Type B pancreatic cell (in vitro differentiated cells): ENCODE data around the gene XIRP2. TPM values are rescaled to one million over a fixed set of nuclear protein-coding genes. Genes with fewer than 3 reads are reported as not detected.

Experiments
- DNase-seq: peaks from one replicate; pipeline ENCODE4 v3.0.0; 2021; ENCODE audit warnings: mixed read lengths; ENCODE audit not compliant: unreplicated experiment; ENCODE audit errors: extremely low spot score
- H3K27ac Mint-ChIP-seq: 2 replicates; pipeline ENCODE4 v1.8.0; 2021; ENCODE audit warnings: mild to moderate bottlenecking, mixed read lengths
- H3K27me3 Mint-ChIP-seq: 2 replicates; pipeline ENCODE4 v1.8.0; 2021; ENCODE audit warnings: mixed read lengths
- H3K36me3 Mint-ChIP-seq: 2 replicates; pipeline ENCODE4 v1.8.0; 2021; ENCODE audit warnings: mixed read lengths
- H3K4me1 Mint-ChIP-seq: one replicate; pipeline ENCODE4 v1.8.0; 2021; ENCODE audit warnings: mixed read lengths; ENCODE audit not compliant: unreplicated experiment
- H3K4me3 Mint-ChIP-seq: 2 replicates; pipeline ENCODE4 v1.8.0; 2021; ENCODE audit warnings: mild to moderate bottlenecking, mixed read lengths
- H3K9me3 Mint-ChIP-seq: 2 replicates; pipeline ENCODE4 v1.8.0; 2021; ENCODE audit warnings: mixed read lengths
- CTCF ChIP-seq: fragments of 200-600 bp; sonication (generic); conservative IDR thresholded peaks from 2 replicates; pipeline ENCODE4 v1.5.0; 2021; ENCODE audit warnings: antibody characterized with exemption, mild to moderate bottlenecking
- total RNA-seq: library from RNA; stranded (reverse); gene quantifications from 2 replicates; pipeline ENCODE4 v1.2.1, GENCODE V29; 2021; ENCODE audit warnings: low replicate concordance

Gene XIRP2
- total RNA-seq, 1 donor from 2014 or later, result 0.19 TPM

- Mint-ChIP-seq H3K9me3 (no peaks in the 10 kb centered on the region), H3K36me3 (no peaks in the 10 kb centered on the region), H3K4me1 (no peaks in the 10 kb centered on the region), H3K27me3 (no peaks in the 10 kb centered on the region), H3K4me3 (no peak overlapping the region), H3K27ac (no peak overlapping the region)
- DNase-seq, result no peak
- no peak for TF ChIP-seq CTCF
These were observed 96.5 kb downstream of the XIRP2 start for GRCh38 chr2:166984797-166985196.

- H3K9me3 Mint-ChIP-seq, result no peaks in the 10 kb centered on the region
- H3K27ac Mint-ChIP-seq, result no peak overlapping the region
- no peaks in the 10 kb centered on the region for H3K27me3 Mint-ChIP-seq
- H3K4me3 Mint-ChIP-seq, result no peak overlapping the region
- no peaks in the 10 kb centered on the region for H3K36me3 Mint-ChIP-seq
- no peaks in the 10 kb centered on the region for H3K4me1 Mint-ChIP-seq
- no peak for DNase-seq
- no peak for TF ChIP-seq CTCF
These were observed 106.5 kb downstream of the XIRP2 start for GRCh38 chr2:166994588-166995336.

- H3K27me3 Mint-ChIP-seq, result no peaks in the 10 kb centered on the region
- no peaks in the 10 kb centered on the region for H3K4me1 Mint-ChIP-seq
- no peak overlapping the region for H3K27ac Mint-ChIP-seq
- TF ChIP-seq CTCF, result no peak
- no peaks in the 10 kb centered on the region for H3K9me3 Mint-ChIP-seq
- H3K4me3 Mint-ChIP-seq, result no peak overlapping the region
- H3K36me3 Mint-ChIP-seq, result no peaks in the 10 kb centered on the region
- DNase-seq, result no peak
These were observed 108.2 kb downstream of the XIRP2 start for GRCh38 chr2:166996465-166996864.

- TF ChIP-seq CTCF, result no peak
- no peak for DNase-seq
- Mint-ChIP-seq H3K27ac (no peak overlapping the region), H3K36me3 (no peaks in the 10 kb centered on the region), H3K4me3 (no peak overlapping the region), H3K4me1 (no peaks in the 10 kb centered on the region), H3K27me3 (no peaks in the 10 kb centered on the region), H3K9me3 (no peaks in the 10 kb centered on the region)
These were observed 112.9 kb downstream of the XIRP2 start for GRCh38 chr2:167001165-167001564.

GRCh38 chr2:167005096-167005495, 116.8 kb downstream of the XIRP2 start:
- Mint-ChIP-seq H3K4me3 (no peak overlapping the region), H3K36me3 (no peaks in the 10 kb centered on the region), H3K27me3 (no peaks in the 10 kb centered on the region), H3K4me1 (no peaks in the 10 kb centered on the region), H3K9me3 (no peaks in the 10 kb centered on the region), H3K27ac (no peak overlapping the region)
- no peak for DNase-seq
- TF ChIP-seq CTCF, result no peak
